Islet of Langerhans (tissue), 1 donor: ENCODE measurements around the gene KCNMA1.

Experiments used
- FAIRE-seq: peaks from one replicate; lab custom pipeline; 2011; peaks lifted over from hg19 to GRCh38; lab: Jason Lieb, UNC

KCNMA1 gene

DNA sequence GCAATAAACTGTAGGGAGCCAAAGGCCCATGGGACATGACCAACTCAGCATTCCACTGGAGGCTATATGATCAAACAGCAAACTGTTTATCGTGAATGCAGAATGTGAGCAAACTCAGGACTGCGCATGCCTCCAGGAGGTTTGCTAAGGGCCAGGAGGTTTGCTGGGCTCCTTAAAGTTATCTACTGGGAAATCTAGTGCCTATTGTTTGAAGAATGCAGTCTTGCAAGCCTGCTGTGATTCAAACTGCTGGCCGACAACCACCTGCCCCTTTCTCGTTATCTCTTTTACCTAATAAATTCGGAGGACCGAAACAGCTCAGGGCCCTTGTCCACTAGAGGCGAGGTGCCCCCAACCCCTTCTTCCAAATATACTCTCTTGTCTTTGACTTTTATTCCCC lies 404.1 kb downstream of the KCNMA1 start:
- FAIRE-seq = no peak

GRCh38 chr10:77231884-77232610 lies 405.6 kb downstream of the KCNMA1 start:
- no peak for FAIRE-seq

DNA sequence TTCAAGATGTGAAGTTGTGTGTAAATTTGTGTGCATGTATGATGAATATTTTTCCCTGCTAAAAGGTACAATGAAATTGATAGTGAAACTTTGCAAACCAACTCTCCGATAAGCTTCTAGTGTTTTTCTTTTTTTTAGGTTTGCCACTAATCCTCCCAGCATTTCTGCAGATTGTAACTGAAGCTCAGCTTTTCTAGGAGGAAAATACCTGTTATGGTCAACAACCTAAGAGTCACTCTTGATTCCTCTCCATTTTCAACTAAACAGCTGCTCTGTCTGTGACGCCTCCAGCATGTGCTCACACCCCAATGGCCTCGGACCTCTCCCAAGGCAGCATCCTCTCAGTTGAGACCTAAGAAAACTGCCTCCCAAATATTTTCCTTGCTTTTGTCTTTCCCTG lies 406.2 kb downstream of the KCNMA1 start:
- no peak for FAIRE-seq

GRCh38 chr10:77230194-77230593 lies 407.4 kb downstream of the KCNMA1 start:
- FAIRE-seq = no peak

DNA sequence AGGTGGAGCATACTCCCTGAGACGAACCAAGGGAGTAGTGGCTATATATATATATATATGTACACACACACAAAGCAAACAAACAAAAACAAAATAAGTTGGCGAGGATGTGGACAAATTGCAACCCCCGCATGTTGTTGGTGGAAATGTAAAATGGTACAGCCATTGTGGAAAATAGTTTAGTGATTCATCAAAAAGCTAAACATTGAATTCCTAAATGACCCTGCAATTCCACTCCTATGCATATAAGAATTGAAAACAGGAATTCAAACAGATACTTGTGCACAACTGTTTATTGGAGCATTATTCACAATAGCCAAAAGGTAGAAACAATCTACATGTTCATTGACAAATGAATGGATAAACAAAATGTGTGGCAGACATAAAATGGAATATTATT lies 407.9 kb downstream of the KCNMA1 start:
- FAIRE-seq = no peak

- FAIRE-seq = peak; percentile 30
Measured at GRCh38 chr10:77228559-77228958, 409.0 kb downstream of the KCNMA1 start.

DNA sequence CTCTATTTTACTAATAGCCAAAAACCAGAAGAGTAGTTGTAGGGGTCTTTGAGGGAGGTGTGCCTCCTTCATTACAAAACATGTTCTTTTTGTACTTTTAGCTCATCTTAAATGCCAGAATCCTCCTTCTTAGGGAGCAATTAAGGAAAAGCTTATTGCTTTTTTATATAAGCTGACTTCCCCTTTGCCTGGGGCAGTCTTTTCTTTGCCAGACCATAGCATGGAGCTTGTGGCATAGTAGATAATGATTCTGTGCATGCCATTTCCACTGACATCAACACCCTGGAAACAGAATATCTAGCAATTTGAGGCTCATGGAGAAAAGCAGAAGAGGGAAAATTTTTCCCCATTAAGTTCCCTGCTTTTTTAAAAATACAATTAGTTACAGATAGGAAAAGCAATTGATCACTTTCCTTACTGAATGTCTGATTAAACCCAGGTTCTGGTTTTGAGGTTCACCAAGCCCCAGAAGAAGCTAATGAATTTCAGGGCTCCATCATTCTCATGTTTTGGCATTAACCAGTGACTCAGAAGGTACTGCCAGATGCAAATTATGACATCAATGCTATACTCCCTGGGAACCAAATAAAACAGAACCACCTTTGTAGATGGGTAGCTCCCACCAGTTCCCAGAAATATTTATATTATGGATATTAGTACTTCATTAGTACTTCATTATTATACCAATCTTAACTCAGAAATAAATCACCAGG lies 410.6 kb downstream of the KCNMA1 start:
- FAIRE-seq = peak; percentile 86

DNA sequence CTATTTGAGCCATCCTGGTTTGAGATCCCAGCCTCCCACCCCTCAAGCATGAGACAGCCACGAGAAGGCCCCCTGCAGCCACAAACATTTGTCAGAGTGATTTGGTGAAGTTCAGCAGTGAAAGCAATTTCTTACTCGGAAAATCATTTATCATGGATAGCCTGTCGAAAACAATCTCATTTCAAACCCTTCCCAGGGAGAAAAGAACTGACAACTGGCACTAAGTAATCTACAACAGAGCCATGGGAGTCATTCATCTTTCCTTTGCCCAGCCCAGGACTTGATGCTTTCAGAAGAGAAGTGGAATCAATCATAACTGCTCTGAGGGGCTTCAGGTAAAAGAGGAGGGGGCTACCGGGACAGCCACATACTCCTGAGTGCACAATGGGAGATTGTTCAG lies 411.2 kb downstream of the KCNMA1 start:
- FAIRE-seq = no peak

DNA sequence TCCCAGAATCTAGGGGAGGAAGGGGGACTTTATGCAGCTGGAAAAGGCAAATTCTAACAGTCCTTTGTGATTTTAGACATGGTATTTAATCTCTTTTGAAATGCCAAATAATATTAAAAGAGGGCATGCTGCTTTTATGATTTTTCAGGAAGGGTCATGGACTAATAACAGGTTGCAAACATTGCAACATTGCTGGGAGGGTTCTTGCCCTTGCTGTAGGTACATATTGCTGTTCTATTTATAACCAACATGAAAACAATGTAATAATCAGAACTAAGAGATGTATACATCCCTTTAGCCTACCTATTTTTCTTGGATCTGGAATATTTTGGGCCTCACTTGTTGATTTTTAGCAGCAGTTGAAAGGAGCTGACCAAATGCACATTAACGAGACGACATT lies 411.6 kb downstream of the KCNMA1 start:
- peak; percentile 65 for FAIRE-seq

DNA sequence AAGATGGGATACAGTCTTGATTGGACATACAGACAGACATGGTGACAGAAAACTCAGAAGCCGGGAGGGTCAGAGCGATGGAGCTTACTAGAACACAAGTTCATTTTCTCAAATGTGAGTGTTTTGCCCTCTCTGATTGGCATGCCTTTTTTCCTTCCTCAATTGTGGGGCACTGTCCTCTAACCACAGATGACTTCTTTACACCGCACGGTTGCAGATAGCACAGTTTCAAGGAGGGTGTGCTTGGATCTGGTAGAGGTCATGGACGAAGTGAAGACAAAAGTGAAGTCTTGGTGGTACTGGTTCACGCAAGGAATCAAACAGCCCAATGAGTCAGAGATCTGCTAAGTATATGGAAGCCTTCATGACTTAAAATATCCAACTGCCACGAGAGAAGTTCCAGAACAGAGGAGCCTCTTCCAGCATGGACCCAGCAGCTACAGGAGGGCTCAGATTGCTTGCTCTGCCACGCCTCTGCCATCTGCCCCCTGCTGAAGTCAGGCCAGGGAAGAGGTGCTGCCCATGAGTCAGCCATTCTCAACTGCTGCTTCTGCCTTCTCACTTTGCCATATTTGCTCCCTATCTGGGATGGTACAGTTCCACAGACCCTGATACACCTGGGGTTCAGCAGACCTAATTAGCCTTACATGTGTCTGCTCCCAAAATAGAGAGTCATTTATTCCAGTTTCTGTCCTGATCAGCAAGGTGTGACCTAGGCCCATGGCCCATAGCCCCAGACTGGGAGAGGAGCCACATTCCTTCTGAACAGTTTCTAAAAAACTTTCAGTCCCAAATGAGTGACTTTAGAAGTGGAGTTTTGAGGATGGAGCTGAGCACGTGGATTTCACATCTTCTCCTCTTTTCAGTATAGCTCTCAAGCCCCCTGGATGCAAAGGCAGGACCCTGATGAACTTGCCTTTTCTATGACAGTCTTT lies 413.8 kb downstream of the KCNMA1 start:
- no peak for FAIRE-seq

- no peak for FAIRE-seq
Measured at GRCh38 chr10:77220150-77220549, 417.5 kb downstream of the KCNMA1 start.

DNA sequence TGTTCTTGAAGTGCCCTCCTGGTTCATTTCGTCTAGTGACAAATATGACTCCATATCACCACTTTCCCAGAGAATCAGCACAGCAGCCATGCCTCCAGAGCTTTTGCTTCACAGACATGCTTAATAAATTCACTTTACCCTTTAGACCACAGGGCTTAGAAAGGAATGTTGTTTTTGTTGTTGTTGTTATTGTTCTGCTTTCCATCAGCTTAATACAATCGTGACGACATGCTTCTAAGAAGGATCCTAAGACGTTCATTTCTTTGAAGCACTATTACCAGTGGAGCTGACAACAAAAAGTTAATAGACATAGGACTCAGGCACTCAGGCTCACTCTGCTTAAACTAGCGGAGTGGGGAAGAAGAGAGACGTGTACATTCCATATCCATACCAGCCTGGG lies 418.6 kb downstream of the KCNMA1 start:
- FAIRE-seq = no peak

- no peak for FAIRE-seq
Measured at GRCh38 chr10:77214799-77215198, 422.8 kb downstream of the KCNMA1 start.

GRCh38 chr10:77212632-77213031 lies 425.0 kb downstream of the KCNMA1 start:
- FAIRE-seq = no peak

GRCh38 chr10:77210645-77211044 lies 427.0 kb downstream of the KCNMA1 start:
- FAIRE-seq = no peak

DNA sequence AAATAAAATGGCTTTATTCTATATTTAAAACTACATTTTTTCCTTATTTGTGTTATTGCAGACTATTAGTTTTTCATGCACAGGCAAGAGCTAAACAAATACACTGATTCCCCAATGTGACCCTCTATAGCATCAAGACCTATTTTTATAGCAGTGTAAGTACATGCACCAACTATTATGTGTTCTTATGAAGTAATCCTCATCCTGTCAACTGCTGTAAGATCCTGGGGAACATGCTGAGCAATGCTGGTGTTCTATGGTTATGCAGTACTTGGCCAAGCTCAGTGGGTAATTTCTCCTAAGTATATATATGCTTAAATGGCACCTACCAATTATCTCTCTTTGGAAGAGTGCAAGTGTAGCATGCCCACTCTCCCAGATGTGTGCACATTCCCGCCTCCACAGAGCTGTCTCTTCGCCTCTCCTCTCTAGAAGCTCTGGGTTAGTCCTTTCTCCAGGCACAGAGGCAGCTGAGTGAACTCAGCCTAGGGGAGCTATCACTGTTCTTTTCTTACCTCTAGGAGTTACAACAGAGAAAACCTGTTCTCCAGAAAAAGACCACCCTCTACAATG lies 428.8 kb downstream of the KCNMA1 start:
- no peak for FAIRE-seq

DNA sequence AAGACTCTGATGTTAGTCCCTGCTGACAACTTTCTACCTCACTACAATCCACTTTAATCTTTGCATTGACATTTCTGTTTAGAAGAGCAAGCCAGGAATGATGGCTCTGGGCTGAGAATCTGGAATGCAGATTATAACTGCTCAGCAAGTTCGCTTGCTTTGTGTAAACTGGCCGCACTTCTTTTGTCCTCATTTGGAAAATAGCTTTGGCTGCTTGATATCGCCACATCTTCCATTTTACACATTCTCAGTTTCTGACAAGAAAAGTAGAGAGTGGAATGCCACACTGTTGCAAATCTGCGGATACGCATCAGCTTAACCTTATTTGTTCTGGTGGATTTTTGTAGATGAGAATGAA lies 429.8 kb downstream of the KCNMA1 start:
- no peak for FAIRE-seq

DNA sequence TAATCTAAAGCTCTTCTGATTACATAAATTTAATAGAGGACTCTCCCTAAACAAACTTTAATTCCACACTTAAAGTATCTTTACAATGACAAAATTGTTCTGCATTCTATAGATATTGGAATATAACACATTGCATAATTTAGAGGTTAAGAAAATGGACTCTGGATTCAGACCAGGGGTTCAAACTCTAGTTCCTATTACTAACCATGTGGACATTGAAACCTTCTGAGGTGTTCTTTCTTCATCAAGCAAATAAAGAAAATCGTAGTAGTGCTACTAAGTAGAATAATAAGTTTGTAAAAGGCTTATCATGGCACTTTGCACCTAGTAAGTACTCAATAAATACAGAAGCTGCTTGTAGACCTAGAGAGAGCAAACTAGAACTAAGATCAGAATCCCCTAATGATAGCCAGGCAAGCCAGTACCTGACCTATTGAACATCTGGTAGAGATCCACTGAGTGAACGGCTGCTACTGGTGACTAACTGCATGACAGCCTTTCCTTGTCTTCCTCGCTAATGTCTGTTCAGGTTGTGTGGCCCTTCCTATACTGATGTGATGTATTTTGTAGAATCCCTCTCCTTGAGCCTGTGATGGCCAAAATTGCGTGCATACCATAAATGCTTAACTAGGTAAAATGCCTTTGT lies 430.3 kb downstream of the KCNMA1 start:
- FAIRE-seq = no peak

- no peak for FAIRE-seq
Measured at GRCh38 chr10:77205135-77205534, 432.5 kb downstream of the KCNMA1 start.

DNA sequence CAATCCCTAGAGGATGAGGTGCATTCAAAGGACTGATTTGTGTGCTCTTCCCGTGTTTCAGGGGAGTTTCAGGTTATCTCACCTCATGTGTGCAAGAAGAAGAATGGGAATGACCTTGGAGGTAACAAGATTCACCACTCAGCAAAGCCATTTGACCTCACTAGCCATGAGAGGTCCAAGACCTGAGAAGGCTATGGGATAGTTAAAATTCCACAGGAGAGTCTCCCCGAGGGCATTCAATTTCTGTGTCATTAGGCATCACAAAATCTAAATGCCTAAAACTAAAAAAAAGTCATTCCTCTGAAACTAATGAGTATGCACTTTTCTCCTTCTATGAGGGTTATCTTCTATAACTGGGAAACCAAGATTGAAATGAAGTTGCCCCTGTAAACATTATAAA lies 433.4 kb downstream of the KCNMA1 start:
- FAIRE-seq = no peak

- FAIRE-seq = no peak
Measured at GRCh38 chr10:77202857-77203256, 434.8 kb downstream of the KCNMA1 start.
